WTC11 (cell line): ENCODE measurements around the gene AMBRA1.

Experiments
- NR1H2 ChIP-seq: sonication (generic); formaldehyde crosslinking; IDR thresholded peaks from 2 replicates; pipeline ENCODE4 v1.9.0; 2021; ENCODE audit warnings: mild to moderate bottlenecking, moderate library complexity, missing genetic modification reagents
- TF ChIP-seq, protein P1 (sequence below): sonication (generic); formaldehyde crosslinking; IDR thresholded peaks from 2 replicates; pipeline ENCODE4 v1.8.1; 2023; ENCODE audit warnings: mild to moderate bottlenecking, missing genetic modification reagents, borderline replicate concordance

- no peak for TF ChIP-seq NR1H2 (CRISPR knock-in tag)
- TF ChIP-seq, protein P1, sequence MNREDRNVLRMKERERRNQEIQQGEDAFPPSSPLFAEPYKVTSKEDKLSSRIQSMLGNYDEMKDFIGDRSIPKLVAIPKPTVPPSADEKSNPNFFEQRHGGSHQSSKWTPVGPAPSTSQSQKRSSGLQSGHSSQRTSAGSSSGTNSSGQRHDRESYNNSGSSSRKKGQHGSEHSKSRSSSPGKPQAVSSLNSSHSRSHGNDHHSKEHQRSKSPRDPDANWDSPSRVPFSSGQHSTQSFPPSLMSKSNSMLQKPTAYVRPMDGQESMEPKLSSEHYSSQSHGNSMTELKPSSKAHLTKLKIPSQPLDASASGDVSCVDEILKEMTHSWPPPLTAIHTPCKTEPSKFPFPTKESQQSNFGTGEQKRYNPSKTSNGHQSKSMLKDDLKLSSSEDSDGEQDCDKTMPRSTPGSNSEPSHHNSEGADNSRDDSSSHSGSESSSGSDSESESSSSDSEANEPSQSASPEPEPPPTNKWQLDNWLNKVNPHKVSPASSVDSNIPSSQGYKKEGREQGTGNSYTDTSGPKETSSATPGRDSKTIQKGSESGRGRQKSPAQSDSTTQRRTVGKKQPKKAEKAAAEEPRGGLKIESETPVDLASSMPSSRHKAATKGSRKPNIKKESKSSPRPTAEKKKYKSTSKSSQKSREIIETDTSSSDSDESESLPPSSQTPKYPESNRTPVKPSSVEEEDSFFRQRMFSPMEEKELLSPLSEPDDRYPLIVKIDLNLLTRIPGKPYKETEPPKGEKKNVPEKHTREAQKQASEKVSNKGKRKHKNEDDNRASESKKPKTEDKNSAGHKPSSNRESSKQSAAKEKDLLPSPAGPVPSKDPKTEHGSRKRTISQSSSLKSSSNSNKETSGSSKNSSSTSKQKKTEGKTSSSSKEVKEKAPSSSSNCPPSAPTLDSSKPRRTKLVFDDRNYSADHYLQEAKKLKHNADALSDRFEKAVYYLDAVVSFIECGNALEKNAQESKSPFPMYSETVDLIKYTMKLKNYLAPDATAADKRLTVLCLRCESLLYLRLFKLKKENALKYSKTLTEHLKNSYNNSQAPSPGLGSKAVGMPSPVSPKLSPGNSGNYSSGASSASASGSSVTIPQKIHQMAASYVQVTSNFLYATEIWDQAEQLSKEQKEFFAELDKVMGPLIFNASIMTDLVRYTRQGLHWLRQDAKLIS (CRISPR knock-in tag) = no peak
Measured at GRCh38 chr11:46603704-46604308, 10.0 kb upstream of the AMBRA1 start.
